ENCODE measurements around the gene MORF4L2.

MORF4L2 gene

DNA sequence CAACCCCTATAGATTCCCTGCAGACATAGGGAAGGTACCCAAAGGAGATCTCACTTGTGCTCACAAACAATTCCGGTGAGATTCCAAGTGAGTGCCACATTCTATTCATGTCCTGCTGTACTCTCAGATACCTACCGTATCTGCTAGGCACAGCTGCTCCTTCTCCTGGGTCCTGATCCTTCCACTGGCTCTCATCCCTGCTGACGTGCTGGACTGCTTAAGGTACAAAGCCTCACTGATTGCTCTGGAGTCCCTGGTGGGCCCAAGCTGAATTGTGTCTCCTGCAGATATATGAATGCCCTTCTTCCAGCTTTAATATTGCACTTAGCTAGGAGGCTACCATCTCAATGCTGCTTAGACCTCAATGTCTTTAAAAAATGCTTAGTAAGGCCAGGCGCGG, 55.4 kb downstream of the MORF4L2 start:
- no peak for DNase-seq

DNA sequence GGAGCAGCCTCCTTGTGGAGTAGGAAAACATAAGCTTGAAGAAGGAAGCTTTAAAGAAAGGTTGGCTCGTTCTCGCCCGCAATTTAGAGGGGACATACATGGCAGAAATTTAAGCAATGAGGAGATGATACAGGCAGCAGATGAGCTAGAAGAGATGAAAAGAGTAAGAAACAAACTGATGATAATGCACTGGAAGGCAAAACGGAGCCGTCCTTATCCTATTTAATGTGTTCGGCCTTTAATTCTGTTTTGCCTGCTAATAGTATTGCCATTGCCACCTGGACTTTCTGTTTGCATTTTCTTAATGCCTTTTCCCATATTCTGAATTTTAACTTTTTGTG, 56.4 kb downstream of the MORF4L2 start:
- no peak for DNase-seq

- peak; percentile 61 for DNase-seq
Measured at GRCh38 chrX:103629318-103630170, 57.0 kb downstream of the MORF4L2 start.

DNA sequence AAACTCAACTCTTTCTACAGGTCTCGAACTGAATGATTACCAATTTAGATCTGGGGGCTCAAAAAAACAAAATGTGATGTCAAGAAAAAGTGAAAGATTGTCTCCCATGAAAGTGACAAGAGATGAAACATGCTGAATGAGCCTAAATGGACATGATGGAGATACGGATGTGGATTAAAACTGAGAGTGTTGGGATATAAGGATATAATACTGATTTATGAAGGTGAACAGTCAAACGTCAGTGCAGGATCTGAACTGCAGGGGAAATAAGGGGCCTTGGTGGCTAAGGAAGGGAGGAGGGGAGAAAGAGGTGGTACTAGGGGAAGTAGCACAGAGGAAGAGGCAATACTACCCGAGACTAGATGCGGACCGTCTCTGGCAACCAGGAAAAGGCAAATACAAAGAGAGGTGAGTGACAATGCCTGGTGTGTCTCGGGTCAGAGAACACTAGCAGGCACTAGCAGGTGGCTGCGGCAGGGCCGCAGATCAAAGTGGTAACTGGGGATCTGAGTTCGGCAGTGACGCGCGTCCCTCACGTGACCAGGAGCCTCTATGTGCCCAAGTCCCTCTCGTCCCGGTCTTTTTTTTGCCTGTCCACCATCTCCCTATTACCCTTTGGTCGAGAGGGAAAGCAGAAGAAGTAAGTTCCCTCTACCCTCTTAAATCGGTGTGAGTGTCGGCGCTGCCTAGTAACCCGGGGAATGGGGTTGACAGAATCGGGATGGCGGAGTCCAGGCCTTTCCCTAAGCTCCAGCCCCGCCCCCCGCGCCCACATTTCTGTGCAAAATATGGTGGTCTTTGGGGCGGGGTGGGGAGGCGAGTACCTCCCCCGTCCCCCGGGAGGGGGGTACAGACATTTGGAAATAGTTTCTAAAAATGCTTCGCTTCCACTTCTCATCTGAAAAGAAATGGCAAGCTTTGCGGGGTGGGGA, 57.8 kb downstream of the MORF4L2 start, which contains the start of gene TCEAL1:
TCEAL1 (plus strand) TSS at position 590 of the 932 bp plus-strand sequence. CDS start 942 bp downstream, outside the sequence.
- DNase-seq = peak; percentile 24

- DNase-seq = no peak
Measured at GRCh38 chrX:103626855-103627254, 59.6 kb downstream of the MORF4L2 start.
